ENCODE results near the gene VCAN.

- TF ChIP-seq FOS (IDR thresholded peaks at IDR 0.05; ENCODE audit: low read depth, low read length): no peak
- no peak for TF ChIP-seq POLR2A (IDR thresholded peaks at IDR 0.05; ENCODE audit: low read depth, low read length)
- no peak for TF ChIP-seq CTCF (conservative IDR thresholded peaks at IDR 0.05; ENCODE audit: low read depth, low read length)
- TF ChIP-seq USF2 (IDR thresholded peaks at IDR 0.05; ENCODE audit: low read depth, low read length): no peak
- TF ChIP-seq CEBPB (IDR thresholded peaks at IDR 0.05; ENCODE audit: low read depth, low read length): peak; percentile 43; the same call in 1 of the 2 replicates
- no peak for TF ChIP-seq BHLHE40 (IDR thresholded peaks at IDR 0.05; ENCODE audit: low read depth, low read length)
- TF ChIP-seq MAZ (IDR thresholded peaks at IDR 0.05; ENCODE audit: borderline replicate concordance, low read depth, low read length): no peak
- no peak for TF ChIP-seq ELK1 (IDR thresholded peaks at IDR 0.05; ENCODE audit: borderline replicate concordance, low read depth, low read length)
- TF ChIP-seq RAD21 (IDR thresholded peaks at IDR 0.05; ENCODE audit: low read length): no peak
- no peak for TF ChIP-seq CHD1 (IDR thresholded peaks at IDR 0.05; ENCODE audit: low read depth, low read length)
- TF ChIP-seq SMC3 (IDR thresholded peaks at IDR 0.05; ENCODE audit: low read depth, low read length): no peak
- no peak for TF ChIP-seq RCOR1 (IDR thresholded peaks at IDR 0.05; ENCODE audit: insufficient replicate concordance, low read length)
- no peak for TF ChIP-seq NFE2L2 (IDR thresholded peaks at IDR 0.05; ENCODE audit: low read depth, low read length)
- no peak for TF ChIP-seq MXI1 (IDR thresholded peaks at IDR 0.05; ENCODE audit: borderline replicate concordance, low read depth, low read length)
Measured at GRCh38 chr5:83509540-83509939, 38.0 kb downstream of the VCAN start.

Measured in IMR-90 (cell line).